Transverse colon (tissue), 4 donors: ENCODE measurements around the gene TRIM33. TPM values are rescaled to one million over a fixed set of nuclear protein-coding genes. Genes with fewer than 3 reads are reported as not detected.

Experiments used
- DNase-seq: peaks from one replicate; pipeline ENCODE4 v3.0.0-alpha.2; 2019
- H3K27ac ChIP-seq, 4 donors: fragments of 200-600 bp; sonication (generic); 2 replicates each; pipeline ENCODE4 v1.5.1; 2016 to 2018; ENCODE audit warnings: inconsistent platforms in 4 of 4
- H3K27me3 ChIP-seq: fragments of 200-600 bp; sonication (generic); 2 replicates; pipeline ENCODE4 v1.5.1; 2017; ENCODE audit warnings: inconsistent platforms
- H3K36me3 ChIP-seq, 4 donors: fragments of 200-600 bp; sonication (generic); 2 replicates each; pipeline ENCODE4 v1.5.1; 2017 to 2019; ENCODE audit warnings: inconsistent platforms in 4 of 4
- H3K4me1 ChIP-seq, 4 donors: fragments of 200-600 bp; sonication (generic); 2 replicates each; pipeline ENCODE4 v1.5.1; 2017 to 2020; ENCODE audit warnings: inconsistent platforms in 4 of 4
- H3K4me3 ChIP-seq, 4 donors: fragments of 200-600 bp; sonication (generic); 1 replicate in 1 of 4; 2 replicates in 3 of 4; pipeline versions ENCODE4 v1.5.1 to v1.6.1; 2017 to 2019; ENCODE audit warnings: inconsistent platforms in 4 of 4
- H3K9me3 ChIP-seq, 2 donors: fragments of 200-600 bp; sonication (generic); 2 replicates each; pipeline ENCODE4 v1.5.1; 2017 to 2019; ENCODE audit warnings: inconsistent platforms in 2 of 2
- EP300 ChIP-seq: sonication (generic); formaldehyde crosslinking; IDR thresholded peaks from one replicate; pipeline ENCODE4 v1.6.1; 2017; ENCODE audit warnings: antibody characterized with exemption, low read depth
- POLR2A ChIP-seq: fragments of 450-650 bp; IDR thresholded peaks from one replicate; pipeline ENCODE4 v1.6.1; 2016; ENCODE audit warnings: antibody characterized with exemption, mild to moderate bottlenecking, moderate library complexity
- POLR2AphosphoS5 ChIP-seq, 3 donors: sonication (generic); formaldehyde crosslinking; IDR thresholded peaks; one replicate each; pipeline ENCODE4 v1.6.1; 2016; ENCODE audit warnings: antibody characterized with exemption in 3 of 3
- WGBS, 2 donors: methylation state at CpG; one replicate each; pipeline ENCODE4 v1.1.5; 2018; ENCODE audit warnings: low coverage in 1 of 2; 5-methylcytosine and 5-hydroxymethylcytosine counted together
- in situ Hi-C, 4 donors: fragments of 200-750 bp; cut with MboI; loops; one replicate each; pipeline versions ENCODE4 v1.15.0 to v1.15.1; 2017; ENCODE audit warnings: low sequenced_read_pairs in 3 of 4, low pct_ligation_motif_present in 1 of 4, low pct_unique_long_range_greater_than_20kb in 1 of 4
- intact Hi-C: fragments of 100-400 bp; cut with DNase I; formaldehyde crosslinking; loops from one replicate; pipeline ENCODE4 v1.15.1; 2023; ENCODE audit warnings: low total_unique reads
- total RNA-seq, 4 donors: library from RNA; depleted of rRNA; stranded (reverse); fragments of >200 nt; gene quantifications; one replicate each; pipeline ENCODE4 v1.1.0, GENCODE V29; 2016
- TF ChIP-seq, protein P1 (sequence below), 5 experiments: fragments of 200-600 bp in 3 of 5; fragments of 450-650 bp in 2 of 5; sonication (generic) in 3 of 5; IDR thresholded peaks; 1 replicate in 2 of 5; 2 replicates in 3 of 5; pipeline ENCODE4 v1.5.1; 2016 to 2017; ENCODE audit warnings: antibody characterized with exemption in 5 of 5, inconsistent platforms in 3 of 5, mild to moderate bottlenecking in 2 of 5, moderate library complexity in 1 of 5

Gene TRIM33
- total RNA-seq, 4 donors from 2014 or later: 35.4 to 53.7 (median 44.1) TPM

DNA sequence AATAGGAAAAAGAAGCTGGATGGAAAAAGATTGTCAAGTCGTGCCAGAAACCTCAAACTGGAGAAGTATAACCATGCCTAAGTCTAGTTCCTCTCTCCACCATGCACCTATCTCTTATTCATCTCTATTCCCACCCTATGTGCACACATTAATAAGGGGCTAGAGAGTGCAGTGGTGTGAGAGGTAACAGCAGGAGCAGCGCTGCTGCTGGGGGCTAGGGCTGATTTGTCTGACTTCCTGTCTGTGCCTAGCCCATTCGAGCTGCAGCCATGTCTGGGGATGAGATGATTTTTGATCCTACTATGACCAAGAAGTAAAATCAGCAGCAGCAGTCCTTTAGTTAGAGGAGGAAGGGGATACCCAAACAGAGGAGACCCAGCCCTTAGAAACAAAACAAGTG, 43.0 kb downstream of the TRIM33 start:
- Histone ChIP-seq H3K4me1 (peaks cover 7 to 19% (median 10%) of the 10 kb centered on the region in 4 donors), H3K27ac (no peak overlapping the region), H3K27me3 (no peaks in the 10 kb centered on the region), H3K9me3 (no peaks in the 10 kb centered on the region), H3K36me3 (no peaks in the 10 kb centered on the region), H3K4me3 (no peak overlapping the region)
- in situ Hi-C loops (no loop called here), intact Hi-C loops (no loop called here)
- TF ChIP-seq, protein P1, sequence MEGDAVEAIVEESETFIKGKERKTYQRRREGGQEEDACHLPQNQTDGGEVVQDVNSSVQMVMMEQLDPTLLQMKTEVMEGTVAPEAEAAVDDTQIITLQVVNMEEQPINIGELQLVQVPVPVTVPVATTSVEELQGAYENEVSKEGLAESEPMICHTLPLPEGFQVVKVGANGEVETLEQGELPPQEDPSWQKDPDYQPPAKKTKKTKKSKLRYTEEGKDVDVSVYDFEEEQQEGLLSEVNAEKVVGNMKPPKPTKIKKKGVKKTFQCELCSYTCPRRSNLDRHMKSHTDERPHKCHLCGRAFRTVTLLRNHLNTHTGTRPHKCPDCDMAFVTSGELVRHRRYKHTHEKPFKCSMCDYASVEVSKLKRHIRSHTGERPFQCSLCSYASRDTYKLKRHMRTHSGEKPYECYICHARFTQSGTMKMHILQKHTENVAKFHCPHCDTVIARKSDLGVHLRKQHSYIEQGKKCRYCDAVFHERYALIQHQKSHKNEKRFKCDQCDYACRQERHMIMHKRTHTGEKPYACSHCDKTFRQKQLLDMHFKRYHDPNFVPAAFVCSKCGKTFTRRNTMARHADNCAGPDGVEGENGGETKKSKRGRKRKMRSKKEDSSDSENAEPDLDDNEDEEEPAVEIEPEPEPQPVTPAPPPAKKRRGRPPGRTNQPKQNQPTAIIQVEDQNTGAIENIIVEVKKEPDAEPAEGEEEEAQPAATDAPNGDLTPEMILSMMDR (IDR thresholded peaks at IDR 0.05): no peak
- no peak for TF ChIP-seq POLR2A
- TF ChIP-seq POLR2AphosphoS5 (IDR thresholded peaks at IDR 0.05): no peak
- no peak for TF ChIP-seq EP300
- DNase-seq: no peak
- WGBS, 2 donors: 64 to 65% methylated on average over 3 of the region's 3 CpGs

DNA sequence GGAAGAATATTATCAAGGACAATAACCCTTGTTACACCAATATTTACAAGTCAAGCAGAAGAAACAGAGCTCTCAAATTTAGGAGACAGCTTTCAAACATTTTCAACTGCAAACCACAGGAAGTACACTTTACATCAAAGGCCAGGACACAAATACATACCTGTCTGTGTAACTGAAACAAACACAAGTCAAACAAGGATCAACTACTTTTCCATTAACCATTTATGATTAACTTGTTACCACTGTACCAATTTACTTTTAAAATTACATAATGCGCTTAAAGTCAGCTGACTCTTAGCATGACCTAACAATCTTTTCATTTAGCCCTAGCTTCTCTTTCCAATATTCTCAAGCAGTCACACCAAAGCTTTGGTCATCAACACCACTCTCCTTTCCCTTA, 43.5 kb downstream of the TRIM33 start:
- H3K9me3 ChIP-seq: no peaks in the 10 kb centered on the region
- 97 to 100% methylated on average over 1 of the region's 1 CpG for WGBS, 2 donors
- H3K27ac ChIP-seq: no peak overlapping the region
- no peaks in the 10 kb centered on the region for H3K36me3 ChIP-seq
- TF ChIP-seq EP300 (no peak), POLR2AphosphoS5 (IDR thresholded peaks at IDR 0.05) (no peak), POLR2A (no peak)
- TF ChIP-seq, protein P1 (IDR thresholded peaks at IDR 0.05): no peak
- in situ Hi-C loops (no loop called here), intact Hi-C loops (no loop called here)
- no peak for DNase-seq
- H3K27me3 ChIP-seq: no peaks in the 10 kb centered on the region
- peaks cover 7 to 20% (median 10%) of the 10 kb centered on the region in 4 donors for H3K4me1 ChIP-seq
- no peak overlapping the region for H3K4me3 ChIP-seq

DNA sequence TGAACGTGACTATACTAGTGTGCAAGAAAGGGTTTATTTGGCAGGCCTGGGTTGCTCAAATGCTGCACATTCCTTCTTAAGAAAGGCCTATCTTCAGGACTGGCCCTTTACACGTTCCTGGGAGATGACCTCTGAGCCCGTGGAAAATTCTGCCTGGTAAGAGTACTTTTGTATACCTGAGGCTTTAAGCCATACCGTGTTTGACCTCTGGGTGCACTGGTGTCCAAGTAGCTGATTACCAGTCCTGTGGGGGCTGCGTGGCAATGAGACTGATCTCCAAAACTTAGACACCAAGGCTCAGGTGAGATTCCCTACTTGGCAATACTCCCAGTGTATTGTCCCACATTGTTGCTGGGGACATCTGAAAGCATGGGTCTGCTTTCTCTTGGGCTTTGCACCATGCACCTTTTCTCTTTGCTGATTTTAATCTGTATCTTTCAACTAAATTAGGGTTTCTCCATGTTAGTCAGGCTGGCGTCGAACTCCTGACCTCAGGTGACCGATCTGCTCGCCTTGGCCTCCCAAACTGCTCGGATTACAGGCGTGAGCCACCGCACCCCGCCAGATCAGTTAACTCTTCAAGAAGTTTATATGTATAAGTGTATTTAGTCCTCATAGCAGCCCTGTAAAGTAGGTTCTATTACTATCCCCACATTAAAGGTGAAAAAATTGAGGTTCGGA, 44.5 kb downstream of the TRIM33 start:
- in situ Hi-C loops: no loop called here

DNA sequence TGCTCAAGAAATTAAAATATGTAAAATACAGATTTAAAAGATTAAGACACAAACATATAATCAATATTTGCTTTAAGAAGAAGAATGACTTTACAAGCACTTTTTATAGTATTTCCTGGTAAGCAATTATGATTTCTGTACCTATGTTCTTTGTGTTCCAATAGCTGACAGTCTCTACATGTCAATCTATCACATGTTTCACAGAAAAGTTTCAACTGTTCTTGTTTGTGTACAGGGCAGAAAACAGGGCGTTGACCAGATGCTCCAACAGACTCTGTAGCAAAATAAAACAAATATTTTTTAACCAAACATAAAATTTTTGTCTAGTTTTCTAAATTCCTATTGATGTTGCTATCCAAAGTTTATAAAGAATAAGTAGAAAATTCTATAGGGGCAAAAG, 48.0 kb downstream of the TRIM33 start:
- Histone ChIP-seq H3K4me1 (peaks cover 0 to 13% (median 8%) of the 10 kb centered on the region in 4 donors), H3K4me3 (no peak overlapping the region), H3K9me3 (no peaks in the 10 kb centered on the region), H3K36me3 (no peaks in the 10 kb centered on the region), H3K27me3 (no peaks in the 10 kb centered on the region), H3K27ac (no peak overlapping the region)
- no peak for TF ChIP-seq EP300
- TF ChIP-seq POLR2A: no peak
- TF ChIP-seq, protein P1 (IDR thresholded peaks at IDR 0.05): no peak
- TF ChIP-seq POLR2AphosphoS5 (IDR thresholded peaks at IDR 0.05): no peak
- intact Hi-C loops (no loop called here), in situ Hi-C loops (no loop called here)
- WGBS, 2 donors: 61 to 65% methylated on average over 1 of the region's 1 CpG
- DNase-seq: no peak

More for the DNA sequence above, 44.5 kb downstream of the TRIM33 start:
- H3K27ac ChIP-seq: no peak overlapping the region
- H3K9me3 ChIP-seq: no peaks in the 10 kb centered on the region
- H3K27me3 ChIP-seq: no peaks in the 10 kb centered on the region
- DNase-seq: no peak
- no peaks in the 10 kb centered on the region for H3K36me3 ChIP-seq
- WGBS, 2 donors: 96% methylated on average over 9 to 14 of the region's 14 CpGs
- TF ChIP-seq EP300 (no peak), POLR2A (no peak), POLR2AphosphoS5 (IDR thresholded peaks at IDR 0.05) (no peak)
- TF ChIP-seq, protein P1 (IDR thresholded peaks at IDR 0.05): no peak
- peaks cover 7 to 20% (median 10%) of the 10 kb centered on the region in 4 donors for H3K4me1 ChIP-seq
- H3K4me3 ChIP-seq: no peak overlapping the region
- intact Hi-C loops: no loop called here
